H1 (cell line): ENCODE results near the gene TGFBR1. TPM values are rescaled to one million over a fixed set of nuclear protein-coding genes. Genes with fewer than 3 reads are reported as not detected.

Experiments
- CTCF ChIA-PET: fragments of 300-600 bp; sonication (Branson Sonifier 250); formaldehyde crosslinking; loops from one replicate; lab custom pipeline; 2021; ENCODE audit not compliant: partially characterized antibody; lab: Charles Lee
- POLR2A ChIA-PET: fragments of 300-600 bp; sonication (Branson Sonifier 250); formaldehyde crosslinking; loops from one replicate; lab custom pipeline; 2021; ENCODE audit warnings: inconsistent platforms; ENCODE audit not compliant: partially characterized antibody; lab: Charles Lee
- DNase-seq, 2 experiments: peaks; one replicate each; pipeline versions ENCODE4 v3.0.0 to v3.0.0-alpha.2; 2010 to 2022; ENCODE audit warnings: low spot score in 2 of 2, low read depth in 1 of 2, mixed read lengths in 1 of 2
- FAIRE-seq: peaks from 2 replicates; lab custom pipeline; 2011; peaks lifted over from hg19 to GRCh38; lab: Jason Lieb, UNC
- H2AFZ ChIP-seq: 2 replicates; pipeline ENCODE4 v1.8.1; 2012; ENCODE audit warnings: low read length, inconsistent platforms
- H2AK5ac ChIP-seq: 2 replicates; pipeline ENCODE4 v1.6.1; 2013; ENCODE audit warnings: low read depth, low read length
- H2BK120ac ChIP-seq: replicated peaks from 2 replicates; pipeline ENCODE3; 2013; ENCODE audit warnings: low read depth, low read length, inconsistent platforms
- H2BK12ac ChIP-seq: 2 replicates; pipeline ENCODE4 v1.6.1; 2013; ENCODE audit warnings: low read depth, low read length
- H2BK15ac ChIP-seq: 2 replicates; pipeline ENCODE4 v1.6.1; 2013; ENCODE audit warnings: low read length
- H2BK20ac ChIP-seq: 2 replicates; pipeline ENCODE4 v1.6.1; 2013; ENCODE audit warnings: low read length
- H2BK5ac ChIP-seq: 2 replicates; pipeline ENCODE4 v1.6.1; 2013; ENCODE audit warnings: low read depth, low read length
- H3K14ac ChIP-seq: 2 replicates; pipeline ENCODE4 v1.6.1; 2013; ENCODE audit warnings: inconsistent platforms; ENCODE audit not compliant: insufficient read length
- H3K18ac ChIP-seq: 2 replicates; pipeline ENCODE4 v1.6.1; 2013; ENCODE audit warnings: low read length; ENCODE audit errors: extremely low read depth
- H3K23ac ChIP-seq: 2 replicates; pipeline ENCODE4 v1.6.1; 2013; ENCODE audit warnings: inconsistent platforms; ENCODE audit not compliant: insufficient read length
- H3K23me2 ChIP-seq: 2 replicates; pipeline ENCODE4 v1.6.1; 2013; ENCODE audit warnings: low read depth, low read length
- H3K27ac ChIP-seq: 2 replicates; pipeline ENCODE4 v1.6.1; 2011; ENCODE audit warnings: low read depth, low read length, inconsistent platforms
- H3K27me3 ChIP-seq, 4 experiments: replicated peaks in 1 of 4; 1 replicate in 1 of 4; 2 replicates in 3 of 4; pipeline versions ENCODE4 v1.6.1 to v1.8.1; 2011 to 2013; ENCODE audit warnings: low read length in 3 of 4, mild to moderate bottlenecking in 3 of 4, inconsistent platforms in 2 of 4, mixed read lengths in 2 of 4, moderate library complexity in 1 of 4; ENCODE audit not compliant: control insufficient read depth in 3 of 4, insufficient read depth in 3 of 4; ENCODE audit errors: extremely low read depth in 1 of 4
- H3K36me3 ChIP-seq, 4 experiments: 2 replicates each; pipeline versions ENCODE4 v1.6.1 to v1.8.1; 2011 to 2013; ENCODE audit warnings: mild to moderate bottlenecking in 4 of 4, low read length in 3 of 4, moderate library complexity in 2 of 4, control low read depth in 1 of 4, inconsistent platforms in 1 of 4; ENCODE audit not compliant: insufficient read depth in 4 of 4, control insufficient read depth in 2 of 4
- H3K4ac ChIP-seq: replicated peaks from 2 replicates; pipeline ENCODE3; 2013; ENCODE audit warnings: low read length, low read depth, mixed read lengths, inconsistent platforms; ENCODE audit not compliant: insufficient read length
- H3K4me1 ChIP-seq, 4 experiments: replicated peaks in 1 of 4; 1 replicate in 1 of 4; 2 replicates in 3 of 4; pipeline versions ENCODE4 v1.6.1 to v1.8.1; 2011 to 2013; ENCODE audit warnings: low read length in 3 of 4, inconsistent platforms in 2 of 4, mixed read lengths in 1 of 4; ENCODE audit not compliant: insufficient read depth in 4 of 4, control insufficient read depth in 3 of 4
- H3K4me2 ChIP-seq, 2 experiments: 2 replicates each; pipeline versions ENCODE4 v1.6.1 to v1.8.1; 2011 to 2013; ENCODE audit warnings: low read depth in 2 of 2, low read length in 2 of 2, control low read depth in 1 of 2, inconsistent platforms in 1 of 2, mild to moderate bottlenecking in 1 of 2; ENCODE audit not compliant: insufficient read depth in 1 of 2
- H3K4me3 ChIP-seq, 4 experiments: fragments of 200-600, 300-600 bp in 1 of 4; sonication (generic), shearing (Covaris generic), sonication (Bioruptor Twin) in 1 of 4; 2 replicates each; pipeline versions ENCODE4 v1.5.1 to v1.8.1; 2011 to 2016; ENCODE audit warnings: low read length in 4 of 4, low read depth in 3 of 4, control low read depth in 2 of 4, inconsistent platforms in 2 of 4, mild to moderate bottlenecking in 2 of 4, mixed read lengths in 1 of 4, moderate library complexity in 1 of 4; ENCODE audit not compliant: insufficient read depth in 2 of 4; ENCODE audit errors: extremely low read depth in 1 of 4
- H3K56ac ChIP-seq: replicated peaks from 2 replicates; pipeline ENCODE3; 2013; ENCODE audit warnings: low read depth, mild to moderate bottlenecking, mixed read lengths, low read length, inconsistent platforms; ENCODE audit not compliant: insufficient read length
- H3K79me1 ChIP-seq: 2 replicates; pipeline ENCODE4 v1.6.1; 2013; ENCODE audit warnings: low read depth, low read length, control low read depth
- H3K79me2 ChIP-seq, 2 experiments: 2 replicates each; pipeline versions ENCODE4 v1.6.1 to v1.8.1; 2012 to 2013; ENCODE audit warnings: low read length in 2 of 2, mild to moderate bottlenecking in 2 of 2, inconsistent platforms in 1 of 2; ENCODE audit not compliant: insufficient read depth in 2 of 2, control insufficient read depth in 1 of 2
- H3K9ac ChIP-seq, 4 experiments: replicated peaks in 1 of 4; 1 replicate in 1 of 4; 2 replicates in 3 of 4; pipeline versions ENCODE4 v1.6.1 to v1.8.1; 2011 to 2013; ENCODE audit warnings: low read depth in 3 of 4, low read length in 3 of 4, control low read depth in 2 of 4, mild to moderate bottlenecking in 2 of 4, moderate library complexity in 2 of 4, inconsistent platforms in 1 of 4; ENCODE audit errors: extremely low read depth in 1 of 4
- H3K9me3 ChIP-seq, 2 experiments: 2 replicates each; pipeline versions ENCODE4 v1.6.1 to v1.8.1; 2012 to 2013; ENCODE audit warnings: mild to moderate bottlenecking in 2 of 2, moderate library complexity in 2 of 2, control low read depth in 1 of 2, inconsistent platforms in 1 of 2, low read depth in 1 of 2, low read length in 1 of 2, mixed read lengths in 1 of 2; ENCODE audit not compliant: insufficient read depth in 2 of 2
- H4K20me1 ChIP-seq, 2 experiments: replicated peaks in 1 of 2; 2 replicates each; pipeline versions ENCODE3 to v1.8.1; 2011 to 2013; ENCODE audit warnings: inconsistent platforms in 2 of 2, low read length in 2 of 2, mild to moderate bottlenecking in 1 of 2; ENCODE audit not compliant: insufficient read depth in 2 of 2, control insufficient read depth in 1 of 2
- H4K5ac ChIP-seq: 2 replicates; pipeline ENCODE4 v1.6.1; 2013; ENCODE audit warnings: low read length, low read depth, mixed read lengths, inconsistent platforms; ENCODE audit not compliant: insufficient read length
- H4K8ac ChIP-seq: 2 replicates; pipeline ENCODE4 v1.8.0; 2013; ENCODE audit warnings: mild to moderate bottlenecking, moderate library complexity, low read length, inconsistent platforms; ENCODE audit not compliant: insufficient read depth; ENCODE audit errors: extremely low read depth
- H4K91ac ChIP-seq: replicated peaks from 2 replicates; pipeline ENCODE3; 2013; ENCODE audit warnings: low read length, mixed read lengths, inconsistent platforms; ENCODE audit not compliant: insufficient read length
- ASH2L ChIP-seq: fragments of 200-600, 300-600 bp; sonication (generic); IDR thresholded peaks from one replicate; pipeline ENCODE4 v1.7.1; 2017; ENCODE audit warnings: low read length
- CBX5 ChIP-seq: fragments of 300-800, 300-1000 bp; sonication (generic); IDR thresholded peaks from 2 replicates; pipeline ENCODE4 v1.7.1; 2016; ENCODE audit warnings: antibody characterized with exemption, low read length, low read depth
- CREB1 ChIP-seq: IDR thresholded peaks from 2 replicates; pipeline ENCODE4 v1.6.1; 2012; ENCODE audit warnings: inconsistent platforms
- EP300 ChIP-seq, 2 experiments: IDR thresholded peaks; 1 replicate in 1 of 2; 2 replicates in 1 of 2; pipeline ENCODE4 v1.6.1; 2011 to 2012; ENCODE audit warnings: low read depth in 2 of 2, low read length in 2 of 2, mild to moderate bottlenecking in 2 of 2, borderline replicate concordance in 1 of 2, inconsistent platforms in 1 of 2, moderate library complexity in 1 of 2
- JUND ChIP-seq: IDR thresholded peaks from 2 replicates; pipeline ENCODE4 v1.6.1; 2011; ENCODE audit warnings: mild to moderate bottlenecking, improper control_type of control experiment, low read length
- RAD21 ChIP-seq, 2 experiments: IDR thresholded peaks in 1 of 2; conservative IDR thresholded peaks in 1 of 2; 2 replicates each; pipeline ENCODE4 v1.6.1; 2011; ENCODE audit warnings: low read depth in 2 of 2, low read length in 2 of 2, improper control_type of control experiment in 1 of 2, inconsistent platforms in 1 of 2, mild to moderate bottlenecking in 1 of 2, moderate library complexity in 1 of 2
- RNF2 ChIP-seq: fragments of 200-900, 300-1000 bp; sonication (generic); IDR thresholded peaks from 2 replicates; pipeline ENCODE4 v1.7.1; 2016; ENCODE audit warnings: borderline replicate concordance, low read depth, mild to moderate bottlenecking, antibody characterized with exemption, low read length; ENCODE audit not compliant: poor library complexity, severe bottlenecking; ENCODE audit errors: missing control alignments
- WGBS, 2 experiments: shearing (Covaris generic) in 1 of 2; methylation state at CpG; one replicate each; pipeline versions ENCODE4 v1.1.6 to v1.1.7; 2013 to 2015; ENCODE audit warnings: low lambda C conversion rate in 2 of 2, mixed read lengths in 2 of 2, inconsistent platforms in 1 of 2, low coverage in 1 of 2, missing lambda C conversion rate in 1 of 2; ENCODE audit not compliant: insufficient replicate concordance in 2 of 2, insufficient coverage in 1 of 2, insufficient read length in 1 of 2; ENCODE audit errors: extremely low coverage in 1 of 2, missing lambda C conversion rate in 1 of 2; 5-methylcytosine and 5-hydroxymethylcytosine counted together
- polyA plus RNA-seq, 7 experiments: library from polyadenylated mRNA; depleted of rRNA in 3 of 7; stranded (reverse) in 5 of 7; unstranded in 2 of 7; fragments of >200 nt in 5 of 7; fragments of 200-250 nt in 2 of 7; gene quantifications; 1 replicate in 5 of 7; 2 replicates in 1 of 7; 4 replicates in 1 of 7; pipeline versions ENCODE4 v1.2.1 to v1.2.3, GENCODE V29; 2011 to 2013; ENCODE audit warnings: missing spikeins in 2 of 7, mixed read lengths in 2 of 7
- total RNA-seq: library from RNA; stranded (reverse); fragmentation: NEBNext Ultra II Directional; extraction: Animal tissue kit (Norgen Biotek cat#: 25700); gene quantifications from 2 replicates; pipeline ENCODE4 v1.2.1, GENCODE V29; 2021

Gene TGFBR1
- total and polyA plus RNA-seq, 2 of the 8 experiments (the other 6 are each of a cell fraction or from before 2014, with no cell fraction given), result 16.8 to 52.4 TPM

DNA sequence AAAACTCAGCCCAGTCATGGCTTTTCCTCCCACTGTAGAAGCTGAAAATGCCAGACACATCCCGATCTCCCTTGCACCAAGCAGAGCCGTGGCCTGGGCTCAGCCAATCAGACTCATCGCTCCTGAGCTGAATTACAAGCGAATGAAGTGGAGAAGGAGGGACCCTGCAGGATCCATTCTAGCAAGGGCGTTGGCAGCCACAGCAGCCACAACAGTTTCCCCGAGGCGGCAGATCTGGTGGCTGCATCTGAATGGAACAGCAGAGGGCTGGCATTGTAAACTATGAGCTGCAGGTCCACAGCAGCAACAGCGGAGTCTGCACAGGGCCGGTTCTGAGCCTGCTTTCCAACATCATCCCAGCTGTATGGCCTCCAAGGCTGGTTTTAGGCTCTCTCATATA, 93.1 kb downstream of the TGFBR1 start:
- Histone ChIP-seq H2AK5ac (no peak overlapping the region), H2BK20ac (no peak overlapping the region), H3K18ac (no peak overlapping the region), H2BK12ac (no peak overlapping the region), H3K4ac (no peak overlapping the region), H4K8ac (no peak overlapping the region), H3K4me2 (no peak overlapping the region; a peak in 1 of 4 replicates), H3K4me1 (0 out of 7 replicates have a peak, but pooled peaks cover 0 to 1% (median 0%) of the 10 kb centered on the region in 4 experiments), H2BK5ac (no peak overlapping the region), H2AFZ (peak overlapping the region; percentile 17; the same call in 1 of the 2 replicates), H4K5ac (no peak overlapping the region), H3K36me3 (no peaks in the 10 kb centered on the region), H4K91ac (no peak overlapping the region), H3K27ac (no peak overlapping the region), H3K79me1 (no peaks in the 10 kb centered on the region), H3K4me3 (no peak overlapping the region), H3K9me3 (no peaks in the 10 kb centered on the region), H4K20me1 (no peaks in the 10 kb centered on the region), H3K23me2 (no peaks in the 10 kb centered on the region), H2BK15ac (no peak overlapping the region), H3K23ac (no peak overlapping the region), H3K14ac (no peak overlapping the region), H3K27me3 (no peaks in the 10 kb centered on the region), H3K9ac (no peak overlapping the region), H3K79me2 (no peaks in the 10 kb centered on the region), H3K56ac (no peak overlapping the region), H2BK120ac (no peak overlapping the region)
- WGBS, 2 experiments, result 80% methylated on average over 9 of the region's 9 CpGs; no CpG with 5 or more reads in 1 of the 2 experiments
- TF ChIP-seq CBX5 (no peak), RNF2 (no peak), CREB1 (no peak), ASH2L (no peak), RAD21 (IDR thresholded peaks at IDR 0.05 in 1 of 2, conservative IDR thresholded peaks at IDR 0.05 in 1 of 2; ENCODE audit: low read depth in 2 of 2, low read length in 2 of 2) (no peak), EP300 (IDR thresholded peaks at IDR 0.05; ENCODE audit: borderline replicate concordance in 1 of 2, low read depth in 2 of 2, low read length in 2 of 2) (no peak), JUND (no peak)
- CTCF ChIA-PET, result interaction anchor here (0.6 to 9.9 kb wide), 9 partner anchors 12 to 352 kb away, joined by 3 to 105 read pairs (median 4); no protein-coding TSS in a partner anchor
- no peak for DNase-seq
- FAIRE-seq, result no peak
- POLR2A ChIA-PET, result interaction anchor here (1.2 to 2.2 kb wide), 3 partner anchors 8 to 17 kb away, joined by 3 to 7 read pairs (median 3); no protein-coding TSS in a partner anchor
